Epithelial cell of proximal tubule (primary cell): Measurements from ENCODE around the gene LRMDA. TPM values are rescaled to one million over a fixed set of nuclear protein-coding genes. Genes with fewer than 3 reads are reported as not detected.

Source experiments
- DNase-seq: peaks from one replicate; pipeline ENCODE4 v3.0.0-alpha.2; 2011; ENCODE audit warnings: low read depth
- H3K4me3 ChIP-seq: 2 replicates; pipeline ENCODE4 v1.5.1; 2011; ENCODE audit warnings: low read depth, mild to moderate bottlenecking, low read length
- CTCF ChIP-seq: conservative IDR thresholded peaks from 2 replicates; pipeline ENCODE4 v1.5.1; 2012; ENCODE audit warnings: low read depth, mild to moderate bottlenecking, low read length
- total RNA-seq: library from RNA; depleted of rRNA; stranded (reverse); fragments of >200 nt; gene quantifications from 2 replicates; pipeline ENCODE4 v1.2.3, GENCODE V29; 2015

LRMDA gene
- total RNA-seq, 1 donor from 2014 or later: 0.75 TPM

DNA sequence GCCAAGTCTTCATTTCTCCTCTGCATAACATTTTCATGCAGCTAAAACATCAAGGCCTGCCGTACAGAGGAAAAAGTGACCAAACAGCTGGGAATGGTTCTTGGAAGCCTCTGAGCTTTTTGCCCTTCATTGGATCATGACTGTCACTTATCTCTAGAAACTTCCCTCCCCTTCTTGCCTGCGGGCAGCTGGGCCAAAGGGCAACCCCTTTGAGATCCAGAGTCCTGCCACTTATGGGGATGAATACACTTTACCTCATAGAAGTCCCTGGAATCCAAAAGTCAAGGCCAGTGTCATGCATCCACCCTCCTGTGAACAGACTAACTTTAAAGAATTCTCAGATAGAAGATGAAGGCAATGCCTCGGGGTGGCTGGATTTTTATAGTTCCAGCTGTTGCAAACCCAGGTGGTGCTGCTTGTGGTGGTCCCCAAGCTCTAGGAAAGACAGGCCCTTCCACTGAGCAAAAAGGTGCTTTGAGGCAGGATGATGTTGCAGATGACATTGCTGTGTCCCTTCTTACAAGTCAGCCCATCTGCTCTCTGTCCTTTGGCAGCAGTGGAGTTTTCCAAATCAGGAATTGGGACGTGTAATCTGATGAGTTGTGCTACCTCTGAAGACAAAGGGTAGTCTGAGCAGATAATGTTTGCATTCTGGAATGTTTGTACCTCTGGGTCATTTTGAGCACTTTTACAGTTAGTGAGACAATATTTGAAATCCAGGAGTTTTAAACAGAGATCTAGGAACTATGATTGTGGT, 64.2 kb downstream of the LRMDA start:
- no peak overlapping the region for H3K4me3 ChIP-seq
- TF ChIP-seq CTCF: no peak
- no peak for DNase-seq

DNA sequence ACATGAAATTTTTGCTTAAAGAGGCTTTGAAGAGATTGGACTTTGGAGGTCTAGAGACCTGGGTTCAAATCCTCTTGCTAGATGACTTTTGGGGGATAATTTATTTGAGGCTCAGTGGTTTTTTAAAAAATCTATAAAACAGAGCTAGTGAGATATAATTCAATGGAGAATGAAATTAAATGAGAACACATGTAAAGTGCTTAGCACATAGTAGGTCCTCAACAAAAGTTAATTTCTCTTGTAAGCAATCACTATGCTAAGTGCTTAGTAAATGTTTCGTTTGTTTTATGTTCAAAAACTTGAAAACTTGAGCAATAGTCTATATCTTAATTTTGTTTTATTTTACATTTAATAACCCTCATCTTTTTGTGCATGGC, 64.8 kb downstream of the LRMDA start:
- DNase-seq: no peak
- TF ChIP-seq CTCF: no peak
- no peak overlapping the region for H3K4me3 ChIP-seq

GRCh38 chr10:75497997-75498883, 66.8 kb downstream of the LRMDA start:
- H3K4me3 ChIP-seq: no peak overlapping the region
- TF ChIP-seq CTCF: no peak
- DNase-seq: no peak

- H3K4me3 ChIP-seq: no peak overlapping the region
- DNase-seq: no peak
Measured at GRCh38 chr10:75498884-75499350, 67.5 kb downstream of the LRMDA start.

DNA sequence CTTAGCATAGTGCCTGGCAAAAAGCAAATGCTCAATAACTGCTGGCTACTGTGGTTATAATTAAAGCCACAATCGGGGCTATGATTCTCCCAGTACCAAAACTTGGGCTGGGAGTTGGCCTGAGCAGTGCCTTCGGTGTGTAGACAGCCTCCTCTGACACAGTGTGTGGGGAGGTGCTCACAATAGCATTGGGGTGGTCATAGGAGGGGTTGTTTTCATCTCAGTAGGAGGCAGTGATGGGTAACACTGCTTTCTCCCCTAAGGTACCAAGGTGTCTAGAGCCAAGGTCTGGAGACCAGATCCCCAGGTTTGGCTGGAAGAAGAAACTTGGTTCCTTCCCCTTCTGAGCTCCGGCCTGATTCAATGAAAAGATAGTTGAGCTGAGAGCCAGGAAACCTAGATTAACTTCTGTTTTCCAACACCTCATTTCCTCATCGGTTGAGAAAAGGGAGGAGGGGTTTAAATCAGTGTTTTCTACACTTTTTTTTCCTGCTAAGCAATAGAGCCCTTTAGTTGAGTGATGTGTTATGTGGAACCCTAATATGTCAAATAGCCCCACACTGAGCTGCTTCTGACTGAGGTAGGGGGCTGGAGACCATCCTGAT, 68.2 kb downstream of the LRMDA start:
- no peak overlapping the region for H3K4me3 ChIP-seq
- TF ChIP-seq CTCF: no peak
- no peak for DNase-seq

More at GRCh38 chr10:75498884-75499350, 67.5 kb downstream of the LRMDA start:
- TF ChIP-seq CTCF: no peak

DNA sequence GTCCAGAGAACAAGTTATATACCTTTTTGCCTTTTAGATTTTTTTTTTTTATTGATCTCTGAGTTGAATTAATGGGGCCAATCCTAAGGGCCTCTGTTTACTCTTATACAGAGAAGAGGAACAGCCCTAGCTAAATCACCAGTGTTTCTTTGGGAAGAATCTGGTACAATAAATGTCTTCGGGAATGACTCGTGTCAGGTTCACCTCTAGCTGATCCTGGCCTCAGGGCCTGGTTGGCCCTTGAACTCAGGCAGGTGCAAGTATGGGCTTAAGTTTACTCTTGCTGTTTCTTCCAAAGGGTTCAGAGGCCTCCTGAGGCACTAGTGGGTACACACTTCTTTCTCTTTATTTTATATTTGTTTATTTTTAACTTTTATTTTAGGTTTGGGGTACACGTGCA, 71.0 kb downstream of the LRMDA start:
- H3K4me3 ChIP-seq: no peak overlapping the region
- no peak for TF ChIP-seq CTCF
- no peak for DNase-seq
